HG03045 (cell line): ENCODE measurements around the gene TMEM200A.

Source experiments
- ATAC-seq: cut with Tn5 transposase; IDR thresholded peaks from one replicate; pipeline ENCODE4 v1.9.1; 2021; ENCODE audit warnings: mild to moderate bottlenecking, moderate library complexity; ENCODE audit not compliant: unreplicated experiment

Gene TMEM200A

DNA sequence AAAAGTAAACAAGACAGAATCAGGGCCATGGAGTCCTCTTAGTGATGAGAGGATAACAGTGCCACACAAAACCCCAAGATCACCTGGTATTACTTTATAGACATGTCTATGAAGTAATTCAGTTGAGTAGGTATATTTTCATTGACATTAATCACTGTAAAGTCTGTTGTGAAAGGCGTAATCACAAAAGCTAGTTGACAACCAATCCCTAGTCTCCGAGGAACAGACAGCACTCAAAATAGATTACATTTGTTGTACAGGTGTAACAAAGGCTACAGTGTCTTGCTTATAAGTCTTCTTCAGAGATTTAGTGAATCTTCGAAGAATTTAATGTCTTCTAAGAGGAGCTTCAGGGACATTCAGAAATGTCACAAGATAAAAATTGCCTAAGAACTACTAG is 120.1 kb downstream of the TMEM200A start:
- no peak for ATAC-seq

DNA sequence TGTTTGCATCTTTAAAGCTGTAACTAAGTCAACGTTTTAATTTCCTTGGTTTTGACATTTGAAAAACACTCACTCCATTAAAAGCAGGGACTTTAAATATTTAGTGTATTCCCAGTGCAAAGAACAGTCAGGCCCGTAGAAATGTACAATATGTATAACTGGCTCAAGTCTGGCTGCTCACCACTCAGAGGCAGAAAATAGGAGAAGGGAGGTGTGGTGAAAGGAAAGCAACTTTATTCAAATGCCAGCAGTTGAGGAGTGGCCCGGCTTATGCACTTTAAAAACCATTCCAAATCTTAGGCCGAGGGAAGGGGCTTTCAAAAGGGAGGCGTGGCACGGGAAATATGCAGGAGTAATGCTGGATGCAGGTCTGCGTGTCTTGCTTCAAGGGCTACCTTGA is 120.6 kb downstream of the TMEM200A start:
- ATAC-seq, result no peak

DNA sequence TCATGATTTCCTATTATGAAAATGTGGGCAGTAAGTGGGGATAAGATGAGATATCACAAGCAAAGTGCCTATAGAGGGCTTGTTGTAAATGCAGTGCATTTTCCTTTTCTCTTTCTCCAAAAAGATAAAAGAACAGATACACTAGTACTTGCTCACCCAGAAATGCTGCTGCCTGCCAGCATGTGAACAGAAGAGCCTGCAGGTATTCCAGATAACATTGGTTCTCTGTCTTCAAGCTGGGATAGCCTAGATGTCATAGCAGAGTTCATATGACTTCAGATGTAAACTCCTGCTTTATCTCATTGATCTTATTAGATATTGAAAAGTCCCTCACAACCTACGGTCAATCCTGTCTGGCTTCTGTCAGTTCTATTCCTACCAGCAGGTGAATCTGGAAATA is 123.7 kb downstream of the TMEM200A start:
- no peak for ATAC-seq
